ENCODE measurements around the gene CNPY2.
"Not testable (repeated sequence)": the region's sequence is repeated elsewhere in the genome, so short reads cannot be mapped to it uniquely, and the experiment has no call there.

- TF ChIP-seq POLR2A, POLR2AphosphoS5 (IDR thresholded peaks at IDR 0.05; ENCODE audit: low read depth, low read length): not testable (repeated sequence)
Measured at GRCh38 chr12:56321610-56322009, 5.8 kb upstream of the CNPY2 start.

Data from GM12892 (cell line).